Activated T-cell treated with anti-CD3 and anti-CD28 coated beads for 4 hours (primary cell): ENCODE measurements around the gene PDZK1IP1.
"Not testable (repeated sequence)": the region's sequence is repeated elsewhere in the genome, so short reads cannot be mapped to it uniquely, and the experiment has no call there.

ENCODE experiments used
- DNase-seq: peaks from one replicate; pipeline ENCODE4 v3.0.0-alpha.2; 2020

Gene PDZK1IP1

DNA sequence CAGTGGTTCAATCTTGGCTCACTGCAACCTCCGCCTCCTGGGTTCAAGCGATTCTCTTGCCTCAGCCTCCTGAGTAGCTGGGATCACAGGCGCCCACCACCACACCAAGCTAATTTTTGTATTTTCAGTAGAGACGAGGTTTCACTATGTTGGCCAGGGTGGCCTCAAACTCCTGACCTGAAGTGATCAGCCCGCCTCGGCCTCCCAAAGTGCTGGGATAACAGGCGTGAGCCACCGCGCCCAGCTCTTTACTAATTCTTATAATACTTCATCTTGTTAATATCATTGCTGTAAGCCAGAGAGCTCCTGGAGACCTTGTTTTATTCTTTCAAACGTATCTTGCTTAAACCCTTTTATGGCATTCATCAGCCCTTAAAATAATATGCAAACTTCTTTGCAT lies 3.7 kb upstream of the PDZK1IP1 start:
- not testable (repeated sequence) for DNase-seq

- DNase-seq = peak; percentile 59
Measured at GRCh38 chr1:47192458-47193384, 2.9 kb upstream of the PDZK1IP1 start.

DNA sequence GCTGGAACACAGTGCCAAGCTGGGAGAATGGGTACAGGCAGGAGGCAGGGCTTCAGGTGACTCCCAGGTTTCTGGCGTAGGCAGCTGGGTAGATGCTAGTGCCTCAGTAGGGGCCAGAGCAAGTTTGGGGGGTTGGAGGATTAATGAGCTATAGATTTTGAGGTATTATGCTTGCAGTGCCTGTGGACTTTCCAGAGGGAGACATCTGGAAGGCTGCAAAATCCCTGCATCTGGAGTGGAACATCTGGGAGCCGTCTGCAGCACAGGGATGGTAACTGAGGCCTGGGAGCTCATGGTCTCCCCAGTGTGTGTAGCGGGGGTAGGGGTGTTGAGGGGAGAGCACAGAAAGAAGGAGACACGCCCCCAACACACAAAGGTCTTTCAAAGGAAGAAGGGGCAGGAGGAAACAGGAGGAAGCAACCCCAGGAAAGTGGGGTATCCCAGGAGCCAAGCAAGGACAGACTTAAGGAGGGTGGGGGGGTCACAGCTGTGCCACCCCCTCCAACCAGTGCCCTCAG lies 2.2 kb upstream of the PDZK1IP1 start:
- no peak for DNase-seq

DNA sequence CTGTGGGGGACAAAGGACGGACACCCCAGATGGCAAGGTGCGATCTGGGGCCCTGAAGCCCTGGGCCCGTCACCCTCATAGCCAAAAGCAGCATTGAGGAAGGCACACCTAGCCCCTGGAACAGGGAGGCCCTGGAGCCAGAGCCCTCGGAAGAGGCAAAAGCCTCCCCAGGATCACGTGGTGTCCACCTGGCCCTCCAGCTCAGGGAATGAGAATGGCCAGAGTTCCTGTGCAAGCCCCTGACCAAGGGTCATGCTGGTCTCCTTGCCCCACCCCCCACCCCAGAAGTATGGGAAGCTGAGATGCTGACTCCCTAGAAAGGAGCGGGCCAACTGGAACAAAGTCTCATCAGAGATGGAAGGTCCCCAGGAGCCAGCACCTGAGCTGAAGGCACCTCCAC lies 1.0 kb upstream of the PDZK1IP1 start:
- DNase-seq = no peak

DNA sequence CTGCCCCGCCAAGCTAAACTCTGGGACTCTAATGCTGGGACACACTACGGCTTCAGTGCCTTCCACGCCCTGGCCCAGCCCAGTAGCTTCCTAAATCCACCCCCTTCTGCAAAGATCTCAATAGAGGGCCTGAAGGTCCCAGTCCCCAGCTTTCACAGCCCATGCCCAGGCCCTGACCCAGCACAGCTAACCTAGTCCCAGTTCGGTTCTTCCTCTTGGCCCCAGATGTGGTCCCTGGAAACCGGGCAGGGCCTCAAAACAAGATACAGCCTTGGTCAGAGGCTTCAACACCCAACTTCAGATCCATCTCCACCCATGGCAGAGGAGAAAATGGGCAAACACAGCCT lies 646 bp upstream of the PDZK1IP1 start:
- no peak for DNase-seq

DNA sequence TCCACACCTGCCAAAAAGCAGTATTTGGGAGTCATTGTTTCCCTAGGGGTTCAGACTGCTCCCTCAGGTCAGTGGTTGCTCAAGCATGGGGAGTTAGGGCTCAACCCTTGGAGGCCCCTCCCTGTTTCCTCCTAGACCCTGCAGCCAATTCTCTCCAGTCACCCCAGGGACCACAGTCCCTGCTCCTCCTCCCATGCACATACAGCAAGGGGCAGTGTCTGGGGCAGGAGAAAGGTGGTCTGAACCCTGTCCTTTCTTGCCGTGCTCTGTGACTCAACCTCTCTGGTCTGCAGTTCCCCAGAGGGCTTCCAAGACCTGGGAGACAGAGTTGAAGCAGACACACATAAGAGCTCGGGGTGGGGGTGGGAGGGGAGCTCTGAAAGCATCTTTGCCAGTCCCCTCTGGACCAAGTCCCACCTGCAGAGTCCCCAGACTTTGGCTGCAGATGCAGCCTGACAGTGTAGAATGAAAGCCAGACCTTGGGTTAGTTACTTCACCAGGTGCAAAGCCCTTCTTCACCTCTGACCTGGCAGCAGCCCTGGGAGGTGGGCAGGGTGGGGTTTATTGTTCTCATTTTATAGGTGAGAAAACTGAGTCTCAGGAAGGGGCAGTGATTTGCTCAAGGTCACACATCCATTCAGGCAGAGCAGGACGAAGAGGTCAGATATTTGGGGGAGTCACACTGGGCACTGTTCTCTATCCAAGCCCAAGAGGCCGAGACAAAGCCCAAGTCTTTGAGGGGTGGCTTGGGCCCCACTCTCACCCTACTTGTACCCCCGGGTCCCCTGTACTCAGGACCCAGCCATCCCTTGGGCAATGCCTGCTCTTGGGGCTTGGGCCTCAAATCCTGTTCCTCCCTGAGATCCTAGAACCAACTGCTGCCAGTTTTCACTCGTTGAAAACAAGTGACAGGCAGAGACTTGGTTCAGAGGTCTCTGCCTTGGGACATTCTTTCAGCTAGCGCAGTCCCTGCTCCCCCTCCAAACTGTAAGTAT lies 748 bp downstream of the PDZK1IP1 start:
- no peak for DNase-seq

- no peak for DNase-seq
Measured at GRCh38 chr1:47187926-47188250, 1.9 kb downstream of the PDZK1IP1 start.

DNA sequence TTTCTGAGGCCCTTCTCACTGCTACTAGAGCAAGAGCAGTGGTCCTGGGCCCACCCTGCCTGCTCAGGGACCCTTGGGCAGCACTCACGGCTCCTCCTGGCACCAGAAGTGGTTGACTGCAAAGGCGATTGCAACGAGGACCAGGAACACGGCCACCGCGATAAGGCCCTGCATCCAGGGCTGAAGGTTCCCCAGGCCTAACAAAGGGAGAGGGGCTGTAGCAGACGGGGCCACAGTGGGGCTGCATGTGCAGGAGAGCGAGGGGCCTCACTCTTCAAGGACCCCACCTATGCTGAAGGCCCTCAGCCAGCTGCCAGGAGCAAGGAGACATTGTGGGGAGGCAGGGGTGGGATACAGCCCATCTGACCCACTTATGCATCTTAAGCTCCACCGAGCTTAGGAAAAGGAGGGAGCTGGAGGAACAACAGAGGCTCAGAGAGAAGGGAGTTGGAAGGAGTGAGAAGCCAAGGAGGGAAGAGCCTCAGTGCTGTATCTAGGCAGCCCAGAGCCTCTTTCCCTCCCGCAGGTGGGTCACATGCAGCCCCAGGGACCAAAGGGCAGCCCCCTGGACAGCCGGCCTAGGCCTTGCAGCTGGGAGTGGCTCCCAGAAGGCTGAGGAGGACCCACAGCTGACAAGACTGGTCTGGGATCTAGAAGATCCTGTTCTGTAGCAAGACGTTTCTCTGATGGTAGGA lies 2.5 kb downstream of the PDZK1IP1 start:
- DNase-seq = no peak

DNA sequence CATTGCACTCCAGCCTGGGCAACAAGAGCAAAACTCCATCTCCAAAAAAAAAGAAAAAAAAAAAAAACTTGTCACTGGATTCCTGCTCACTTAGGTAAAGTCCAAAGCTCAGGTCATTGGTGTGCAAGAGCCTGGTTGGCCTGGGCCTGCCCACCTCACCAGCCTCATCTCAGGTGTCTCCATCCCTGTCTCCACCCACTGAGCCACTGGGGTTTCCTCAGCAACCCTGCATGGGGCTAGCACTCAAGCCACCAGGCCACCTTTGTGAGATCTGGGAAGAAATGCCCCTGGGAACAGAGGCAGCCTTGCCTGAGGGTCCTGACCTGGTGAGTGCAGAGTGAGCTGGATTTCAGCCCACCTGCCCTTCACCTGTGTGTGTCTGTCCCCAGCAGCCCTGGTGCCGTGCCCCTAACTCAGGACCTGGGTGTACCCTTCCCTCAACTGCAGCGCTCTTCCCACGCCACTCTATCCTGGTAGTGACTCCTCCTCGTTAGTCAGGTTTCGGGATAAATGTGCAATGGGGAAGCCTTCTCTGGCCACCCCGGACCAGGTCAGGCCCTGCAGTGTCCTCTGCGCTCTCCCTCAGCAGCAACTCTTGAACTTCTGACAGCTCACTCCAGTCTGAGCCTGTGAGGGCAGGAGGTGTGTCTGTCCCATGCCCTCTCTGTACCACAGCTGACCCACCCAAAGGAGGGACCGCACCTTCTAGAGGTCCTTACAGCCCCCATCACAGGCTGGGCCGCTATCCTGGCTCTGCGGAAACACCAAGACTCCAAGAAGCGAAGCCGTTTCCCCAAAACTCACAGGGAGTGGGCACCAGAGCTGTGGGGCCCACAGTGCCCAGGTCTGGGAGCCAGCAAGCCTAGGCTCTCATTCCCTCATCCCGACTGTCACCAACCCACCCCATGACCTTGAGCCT lies 3.3 kb downstream of the PDZK1IP1 start:
- DNase-seq = no peak

DNA sequence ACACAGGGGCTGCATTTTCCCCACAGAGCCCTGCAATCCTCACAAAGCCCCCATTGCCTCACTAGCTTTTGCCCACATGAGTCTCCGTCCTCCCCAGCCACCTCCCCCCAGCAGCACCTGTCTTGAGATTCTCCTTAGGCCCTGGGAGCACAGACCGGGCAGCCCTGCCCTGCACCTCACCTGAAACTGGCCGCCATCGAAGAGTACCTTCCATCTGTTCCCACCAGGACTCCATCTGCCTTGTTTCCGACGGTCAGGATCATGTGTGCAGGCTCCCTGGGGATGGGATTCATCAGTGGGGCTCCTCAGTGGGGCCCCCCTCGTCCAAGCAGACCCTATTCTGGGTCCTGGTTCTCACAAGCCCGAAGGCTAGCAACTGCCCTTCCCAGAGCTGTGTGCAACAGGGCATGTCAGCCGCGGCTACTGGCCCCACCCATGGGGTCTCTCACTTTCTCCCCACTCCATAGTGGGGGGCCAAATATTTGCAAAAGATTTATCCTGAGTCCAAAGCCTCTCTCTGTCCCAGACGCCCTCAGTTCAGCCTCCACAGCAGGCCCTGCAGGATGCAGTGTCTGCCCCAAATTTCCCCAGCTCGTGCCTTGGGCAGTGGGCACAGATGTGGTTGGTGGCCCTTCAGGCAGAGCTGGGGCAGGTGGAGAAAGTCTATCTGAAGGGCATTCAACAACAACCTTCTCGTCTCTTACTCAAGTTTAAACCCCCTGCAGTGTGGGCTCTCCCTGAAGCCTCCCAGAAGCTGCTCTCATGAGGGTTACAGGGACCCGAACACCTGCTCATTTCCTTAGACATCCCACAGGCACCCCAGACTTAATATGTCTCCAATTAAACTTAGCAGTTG lies 4.8 kb downstream of the PDZK1IP1 start:
- no peak for DNase-seq

DNA sequence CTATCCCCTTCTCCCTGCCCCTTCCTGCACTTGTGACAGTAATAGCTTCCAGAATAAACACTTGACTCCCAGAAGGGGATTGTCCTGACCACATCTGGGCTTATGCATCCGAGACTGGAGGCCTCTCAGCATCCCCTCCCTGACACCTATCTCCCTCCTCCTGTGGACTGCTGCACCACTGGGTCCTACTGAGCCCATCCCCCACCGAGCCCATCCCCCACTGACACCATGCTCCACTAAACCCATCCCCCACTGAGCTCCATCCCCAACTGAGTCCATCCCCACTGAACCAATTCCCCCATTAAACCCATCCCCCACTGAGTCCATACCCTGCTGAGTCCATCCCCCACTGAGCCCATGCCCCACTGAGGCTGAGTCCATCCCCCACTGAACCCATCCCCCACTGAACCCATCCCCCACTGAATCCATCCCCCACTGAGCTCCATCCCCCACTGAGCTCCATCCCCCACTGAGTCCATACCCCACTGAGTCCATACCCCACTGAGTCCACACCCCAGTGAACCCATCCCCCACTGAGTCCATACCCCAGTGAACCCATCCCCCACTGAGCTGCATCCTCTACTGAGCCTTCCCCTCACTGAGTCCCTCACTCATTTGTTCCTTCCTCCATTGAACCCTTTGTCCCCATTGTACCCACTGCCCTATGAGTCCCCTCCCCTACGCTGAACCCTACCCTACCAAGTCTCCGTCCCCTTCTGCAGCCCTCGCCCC lies 5.6 kb downstream of the PDZK1IP1 start:
- DNase-seq = no peak

- DNase-seq = no peak
Measured at GRCh38 chr1:47183308-47184089, 6.3 kb downstream of the PDZK1IP1 start.

DNA sequence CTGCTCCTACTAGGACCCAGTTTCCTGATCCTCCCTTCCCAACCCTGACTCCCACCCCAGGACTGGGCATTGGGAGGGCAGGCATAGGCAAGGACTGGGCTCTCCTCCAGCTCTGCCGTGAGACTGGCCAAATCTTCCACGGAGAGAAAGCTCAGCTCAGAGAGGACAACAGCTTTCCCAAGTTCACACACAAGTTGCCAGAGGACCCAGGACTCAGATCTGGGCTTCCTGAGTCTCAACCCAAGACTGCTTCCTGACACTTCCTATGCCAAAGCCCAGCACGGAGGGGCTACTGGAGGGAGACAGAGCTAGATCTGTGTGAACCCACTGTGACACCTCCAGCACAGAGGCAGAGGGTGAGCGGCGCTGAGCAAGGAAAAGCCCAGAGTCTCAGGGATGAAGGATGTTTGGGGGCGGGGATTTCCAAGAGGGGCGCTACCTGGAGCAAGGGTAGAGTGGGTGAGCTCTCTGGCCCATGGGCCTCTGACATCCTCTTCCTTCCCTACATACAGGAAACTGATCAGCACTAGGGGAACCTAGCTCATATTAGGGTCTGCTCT lies 7.1 kb downstream of the PDZK1IP1 start:
- DNase-seq = no peak

DNA sequence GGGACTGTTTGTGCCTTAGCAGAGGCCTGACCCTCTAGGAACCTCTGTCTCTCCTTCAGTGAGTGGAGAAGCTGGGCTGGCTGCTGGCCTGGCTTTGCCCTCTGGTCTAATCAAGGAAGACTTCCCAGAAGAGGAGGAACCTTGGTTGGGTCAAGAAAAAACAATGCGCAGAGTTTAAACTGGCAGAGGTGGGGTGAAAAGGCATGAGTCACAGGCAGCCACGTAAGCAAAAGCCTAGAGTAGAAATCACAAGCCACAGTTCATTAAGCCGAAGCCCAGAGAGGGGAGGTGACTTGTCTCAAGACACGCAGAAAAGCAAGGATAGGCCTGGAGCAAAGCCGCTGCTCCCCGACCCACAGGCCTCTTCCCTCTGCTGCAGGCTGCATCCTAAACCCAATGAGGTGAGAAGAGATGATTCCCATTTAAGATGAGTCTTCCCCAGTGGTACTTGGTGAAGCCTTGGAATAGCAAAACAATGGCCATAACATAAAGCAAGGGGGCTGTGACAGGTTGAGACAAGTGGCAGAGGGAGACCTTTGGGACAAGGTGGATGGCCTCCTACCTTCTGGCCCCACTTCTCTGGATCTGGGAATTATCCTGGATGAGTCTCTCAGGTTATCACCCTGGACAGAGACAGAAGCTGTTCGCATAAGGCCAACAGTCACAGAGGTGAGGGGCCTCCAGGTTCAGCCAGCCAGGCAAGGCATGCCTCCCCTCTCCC lies 7.7 kb downstream of the PDZK1IP1 start:
- DNase-seq = no peak

DNA sequence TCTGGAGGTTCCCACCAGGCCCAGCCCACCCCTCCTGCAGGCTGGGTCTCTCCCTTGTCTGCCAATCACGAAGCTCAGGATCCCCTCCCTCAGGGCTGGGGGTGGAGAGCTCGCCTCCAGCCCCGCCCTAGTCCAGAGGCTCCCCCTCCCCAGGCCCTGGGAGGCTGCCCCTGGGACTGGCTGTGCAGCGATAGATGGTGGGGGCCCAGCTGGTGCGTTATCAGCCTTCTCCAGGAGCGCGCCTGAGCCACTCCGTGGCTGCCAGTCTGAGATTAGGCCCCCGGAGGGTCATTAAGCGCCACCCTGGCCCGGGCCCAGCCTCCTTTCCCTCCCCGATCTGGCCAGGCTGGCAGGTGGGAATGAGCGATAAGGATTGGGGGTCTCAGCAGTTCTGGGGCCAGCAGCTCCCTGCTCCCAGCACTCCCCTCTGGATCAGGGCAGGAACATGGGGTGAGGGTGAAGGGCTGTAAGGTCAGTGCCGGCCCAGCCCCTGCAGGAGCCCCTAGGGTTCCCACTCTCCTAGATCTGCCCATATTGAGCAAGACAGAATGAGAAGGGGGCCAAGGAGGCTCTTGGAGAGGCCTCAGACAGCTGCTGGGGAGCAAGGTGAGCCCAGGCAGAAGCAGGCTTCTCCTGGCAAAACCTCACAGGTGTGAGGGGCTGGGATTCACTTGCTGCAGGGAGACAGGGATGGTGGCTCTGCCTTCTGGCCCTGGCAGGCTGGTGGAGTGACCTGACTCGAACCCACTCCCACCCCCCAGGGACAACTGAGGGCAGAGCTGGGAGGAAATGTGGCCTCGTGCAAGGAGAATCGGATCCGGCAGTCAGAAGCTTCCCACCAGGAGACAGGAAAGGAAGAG lies 8.5 kb downstream of the PDZK1IP1 start:
- DNase-seq = no peak

- no peak for DNase-seq
Measured at GRCh38 chr1:47180603-47181094, 9.2 kb downstream of the PDZK1IP1 start.

DNA sequence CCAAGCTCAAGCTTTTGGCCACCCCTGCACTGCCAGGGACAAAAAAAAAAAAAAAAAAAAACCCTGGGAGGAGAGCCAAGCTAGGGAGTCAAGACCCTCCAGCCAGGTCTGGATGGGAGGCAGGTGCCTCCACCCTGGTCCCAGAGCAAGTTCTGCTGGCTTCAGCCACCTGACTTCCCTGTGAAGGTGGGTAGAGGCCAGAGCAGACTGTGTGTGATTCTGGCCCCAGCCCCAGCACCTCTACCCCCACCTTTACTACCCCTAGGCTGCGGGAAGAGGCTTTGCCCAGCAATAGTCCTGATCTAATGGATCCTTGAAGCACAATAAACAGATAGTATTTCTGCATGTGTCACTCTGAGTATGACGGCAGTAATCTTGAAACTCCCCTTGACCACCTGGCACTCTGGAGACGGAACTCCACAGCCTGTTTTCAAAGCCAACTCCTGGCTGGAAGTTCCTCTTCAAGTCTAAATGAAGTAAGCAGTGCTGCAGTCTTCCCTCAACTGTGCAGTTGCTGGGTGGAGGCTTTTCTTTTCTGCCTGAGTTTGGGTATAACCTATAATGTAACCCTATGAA lies 9.8 kb downstream of the PDZK1IP1 start:
- DNase-seq = no peak
